Measurements from ENCODE around the gene ERN1. TPM values are rescaled to one million over a fixed set of nuclear protein-coding genes. Genes with fewer than 3 reads are reported as not detected.

ERN1 gene
- total and polyA plus RNA-seq, 2 of the 13 experiments (the other 11 are each of a cell fraction or from before 2014, with no cell fraction given): 6.0 to 12.7 TPM

DNA sequence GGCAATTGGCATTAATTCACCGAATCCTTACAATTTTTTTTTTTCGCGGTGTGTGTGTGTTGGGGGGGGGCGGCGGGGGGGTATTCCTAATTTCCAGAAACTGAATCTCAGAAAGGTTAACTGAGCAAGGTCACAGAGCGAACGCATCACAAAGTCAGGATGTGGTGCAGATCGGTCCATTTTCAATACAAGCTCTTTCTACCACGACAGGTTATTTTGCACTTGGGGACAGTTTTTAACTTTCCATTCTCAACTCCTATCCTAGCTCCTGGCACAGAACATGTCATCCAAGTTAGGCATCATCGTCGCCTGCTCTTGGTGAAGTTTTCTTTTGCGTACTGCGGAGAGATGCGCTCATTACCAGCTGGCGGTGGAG, 15.4 kb upstream of the ERN1 start (continued):
- TF ChIP-seq ZNF614 (CRISPR knock-in tag; IDR thresholded peaks at IDR 0.05; ENCODE audit: borderline replicate concordance) (0 out of 2 replicates have a peak, but pooled peaks have one; percentile 78), KLF12 (CRISPR knock-in tag; IDR thresholded peaks at IDR 0.05; ENCODE audit: borderline replicate concordance) (0 out of 2 replicates have a peak, but pooled peaks have one; percentile 10), ZNF652 (CRISPR knock-in tag; IDR thresholded peaks at IDR 0.05; ENCODE audit: borderline replicate concordance, low read depth) (no peak; the same call in 1 of the 2 replicates), ZFP36 (IDR thresholded peaks at IDR 0.05; ENCODE audit: borderline replicate concordance, low read depth, low read length, partially characterized antibody) (no peak), NPAS2 (CRISPR knock-in tag; IDR thresholded peaks at IDR 0.05; ENCODE audit: borderline replicate concordance) (no peak), PHF8 (CRISPR knock-in tag; IDR thresholded peaks at IDR 0.05) (peak; percentile 32; the same call in 1 of the 2 replicates), ZNF232 (CRISPR knock-in tag; IDR thresholded peaks at IDR 0.05; ENCODE audit: borderline replicate concordance) (no peak), MXI1 (IDR thresholded peaks at IDR 0.05; ENCODE audit: borderline replicate concordance, low read depth, low read length) (no peak), SIN3A (IDR thresholded peaks at IDR 0.05; ENCODE audit: borderline replicate concordance, low read depth, low read length) (no peak), MXD4 (CRISPR knock-in tag; IDR thresholded peaks at IDR 0.05) (no peak), POLR2AphosphoS5 (IDR thresholded peaks at IDR 0.05; ENCODE audit: low read depth, low read length) (0 out of 2 replicates have a peak, but pooled peaks have one; percentile 89), ZNF160 (CRISPR knock-in tag; IDR thresholded peaks at IDR 0.05) (no peak), FOXJ3 (CRISPR knock-in tag; IDR thresholded peaks at IDR 0.05; ENCODE audit: borderline replicate concordance) (0 out of 2 replicates have a peak, but pooled peaks have one; percentile 4), SIN3B (IDR thresholded peaks at IDR 0.05; ENCODE audit: low read length) (0 out of 2 replicates have a peak, but pooled peaks have one; percentile 51), ZNF3 (CRISPR knock-in tag; IDR thresholded peaks at IDR 0.05) (no peak)
- TF ChIP-seq, protein P1, sequence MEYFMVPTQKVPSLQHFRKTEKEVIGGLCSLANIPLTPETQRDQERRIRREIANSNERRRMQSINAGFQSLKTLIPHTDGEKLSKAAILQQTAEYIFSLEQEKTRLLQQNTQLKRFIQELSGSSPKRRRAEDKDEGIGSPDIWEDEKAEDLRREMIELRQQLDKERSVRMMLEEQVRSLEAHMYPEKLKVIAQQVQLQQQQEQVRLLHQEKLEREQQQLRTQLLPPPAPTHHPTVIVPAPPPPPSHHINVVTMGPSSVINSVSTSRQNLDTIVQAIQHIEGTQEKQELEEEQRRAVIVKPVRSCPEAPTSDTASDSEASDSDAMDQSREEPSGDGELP (IDR thresholded peaks at IDR 0.05; ENCODE audit: borderline replicate concordance, low read depth): peak; percentile 97
- TF ChIP-seq, protein P2, sequence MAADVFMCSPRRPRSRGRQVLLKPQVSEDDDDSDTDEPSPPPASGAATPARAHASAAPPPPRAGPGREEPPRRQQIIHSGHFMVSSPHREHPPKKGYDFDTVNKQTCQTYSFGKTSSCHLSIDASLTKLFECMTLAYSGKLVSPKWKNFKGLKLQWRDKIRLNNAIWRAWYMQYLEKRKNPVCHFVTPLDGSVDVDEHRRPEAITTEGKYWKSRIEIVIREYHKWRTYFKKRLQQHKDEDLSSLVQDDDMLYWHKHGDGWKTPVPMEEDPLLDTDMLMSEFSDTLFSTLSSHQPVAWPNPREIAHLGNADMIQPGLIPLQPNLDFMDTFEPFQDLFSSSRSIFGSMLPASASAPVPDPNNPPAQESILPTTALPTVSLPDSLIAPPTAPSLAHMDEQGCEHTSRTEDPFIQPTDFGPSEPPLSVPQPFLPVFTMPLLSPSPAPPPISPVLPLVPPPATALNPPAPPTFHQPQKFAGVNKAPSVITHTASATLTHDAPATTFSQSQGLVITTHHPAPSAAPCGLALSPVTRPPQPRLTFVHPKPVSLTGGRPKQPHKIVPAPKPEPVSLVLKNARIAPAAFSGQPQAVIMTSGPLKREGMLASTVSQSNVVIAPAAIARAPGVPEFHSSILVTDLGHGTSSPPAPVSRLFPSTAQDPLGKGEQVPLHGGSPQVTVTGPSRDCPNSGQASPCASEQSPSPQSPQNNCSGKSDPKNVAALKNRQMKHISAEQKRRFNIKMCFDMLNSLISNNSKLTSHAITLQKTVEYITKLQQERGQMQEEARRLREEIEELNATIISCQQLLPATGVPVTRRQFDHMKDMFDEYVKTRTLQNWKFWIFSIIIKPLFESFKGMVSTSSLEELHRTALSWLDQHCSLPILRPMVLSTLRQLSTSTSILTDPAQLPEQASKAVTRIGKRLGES (CRISPR knock-in tag; IDR thresholded peaks at IDR 0.05; ENCODE audit: borderline replicate concordance): no peak

Measured in HepG2 (cell line).